ENCODE measurements around the gene OBP2A. TPM values are rescaled to one million over a fixed set of nuclear protein-coding genes. Genes with fewer than 3 reads are reported as not detected.
"Not testable (repeated sequence)": the region's sequence is repeated elsewhere in the genome, so short reads cannot be mapped to it uniquely, and the experiment has no call there.

Gene OBP2A
- polyA plus RNA-seq, 3 donors, result 0.44 TPM; not detected in 2

DNA sequence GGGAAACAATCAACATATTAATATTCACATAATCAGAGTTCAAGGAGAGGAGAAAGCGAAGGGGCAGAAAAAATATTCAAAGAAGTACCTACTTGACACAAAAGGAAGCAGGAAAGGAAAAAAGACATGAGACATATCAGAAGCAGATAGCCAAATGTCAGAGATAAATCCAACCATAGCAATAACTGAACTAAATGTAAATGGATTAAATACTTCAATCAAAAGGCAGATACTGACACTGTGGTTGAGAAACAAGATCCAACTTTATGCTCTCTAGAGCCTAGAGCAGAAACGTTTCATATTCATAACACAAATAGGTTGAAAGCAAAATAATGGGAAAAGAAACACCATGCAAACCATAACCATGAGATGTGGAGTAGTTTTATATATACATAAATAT lies 36.5 kb upstream of the OBP2A start:
- DNase-seq (ENCODE audit: low read depth in 3 of 3, low spot score in 2 of 3), result no peak

DNA sequence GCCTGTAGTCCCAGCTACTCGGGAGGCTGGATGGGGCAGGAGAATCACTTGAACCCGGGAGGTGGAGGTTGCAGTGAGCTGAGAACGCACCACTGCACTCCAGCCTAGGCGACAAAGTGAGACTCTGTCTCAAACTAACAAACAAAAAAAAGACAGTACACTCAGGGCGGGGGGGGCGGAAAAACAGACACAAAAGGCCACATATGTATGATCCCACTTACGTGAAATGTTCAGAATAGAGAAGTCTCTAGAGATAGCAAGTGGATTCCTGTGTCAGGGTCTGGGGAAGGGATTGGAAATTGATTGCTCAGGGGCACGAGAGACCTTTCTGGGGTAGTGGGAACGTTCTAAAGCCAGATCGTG lies 33.7 kb upstream of the OBP2A start:
- no peak for DNase-seq (ENCODE audit: low read depth in 3 of 3, low spot score in 2 of 3)

DNA sequence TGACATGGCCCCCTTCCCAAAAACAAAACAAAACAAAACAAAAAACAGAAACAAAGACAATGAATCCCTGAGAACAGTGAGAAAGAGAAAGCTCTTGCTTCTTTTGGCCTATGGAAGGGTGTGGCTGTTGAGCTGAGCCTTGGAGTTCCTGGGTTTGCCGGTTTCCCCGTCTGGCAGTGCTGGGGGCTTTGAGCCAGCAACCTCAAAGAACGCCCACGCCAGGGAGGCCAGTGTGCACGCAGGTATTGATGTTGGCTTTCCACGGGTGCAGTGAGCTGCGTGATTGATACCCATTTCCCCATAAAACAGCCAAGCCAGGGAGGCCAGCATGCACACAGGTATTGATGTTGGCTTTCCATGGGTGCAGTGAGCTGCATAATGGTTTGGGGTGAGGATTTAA lies 33.0 kb upstream of the OBP2A start:
- DNase-seq (ENCODE audit: low read depth in 3 of 3, low spot score in 2 of 3), result no peak

DNA sequence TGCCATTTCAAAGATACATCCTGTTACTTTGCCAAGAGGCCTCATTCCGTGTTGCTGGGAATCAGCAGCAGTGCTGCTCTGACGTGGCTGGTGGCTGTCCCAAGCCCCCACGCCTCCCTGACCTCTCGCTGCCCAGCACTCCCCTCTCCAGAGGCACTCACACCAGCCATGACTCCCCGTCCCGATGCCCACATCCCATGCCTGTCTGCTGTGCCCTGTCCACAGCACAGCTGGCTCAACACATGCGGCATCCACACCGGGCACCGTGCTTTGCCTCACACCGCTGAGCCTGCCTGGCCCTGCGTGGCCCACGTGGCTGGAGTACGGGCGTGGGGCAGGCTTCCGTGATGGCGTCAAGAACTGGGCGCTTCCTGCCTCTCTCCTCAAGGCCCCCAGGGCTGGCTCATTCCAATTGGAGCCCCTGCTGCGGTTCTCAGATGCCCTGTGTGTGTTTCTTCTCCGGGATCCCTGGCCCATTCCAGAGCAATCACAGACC lies 32.5 kb upstream of the OBP2A start:
- no peak for DNase-seq (ENCODE audit: low read depth in 3 of 3, low spot score in 2 of 3)

DNA sequence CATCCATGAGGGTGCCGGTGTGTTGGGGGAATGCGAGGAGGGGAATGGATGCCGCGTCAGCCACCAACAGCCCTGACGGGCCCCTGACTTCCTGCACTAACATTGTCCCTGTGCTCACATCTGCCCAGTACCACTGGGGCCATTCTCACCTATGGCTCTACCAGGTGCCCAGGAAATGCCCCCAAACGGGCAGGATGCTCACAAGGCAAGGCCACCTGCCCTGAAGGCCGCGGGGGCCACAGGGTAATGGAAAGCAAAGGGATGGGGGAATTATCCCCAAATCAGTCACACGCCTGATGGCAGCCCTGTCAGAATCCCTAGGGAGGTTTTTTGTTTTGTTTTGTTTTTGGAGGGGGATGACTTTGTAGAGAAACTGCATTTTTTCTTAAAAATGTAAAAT lies 32.0 kb upstream of the OBP2A start:
- not testable (repeated sequence) for DNase-seq (ENCODE audit: low read depth in 3 of 3, low spot score in 2 of 3)

DNA sequence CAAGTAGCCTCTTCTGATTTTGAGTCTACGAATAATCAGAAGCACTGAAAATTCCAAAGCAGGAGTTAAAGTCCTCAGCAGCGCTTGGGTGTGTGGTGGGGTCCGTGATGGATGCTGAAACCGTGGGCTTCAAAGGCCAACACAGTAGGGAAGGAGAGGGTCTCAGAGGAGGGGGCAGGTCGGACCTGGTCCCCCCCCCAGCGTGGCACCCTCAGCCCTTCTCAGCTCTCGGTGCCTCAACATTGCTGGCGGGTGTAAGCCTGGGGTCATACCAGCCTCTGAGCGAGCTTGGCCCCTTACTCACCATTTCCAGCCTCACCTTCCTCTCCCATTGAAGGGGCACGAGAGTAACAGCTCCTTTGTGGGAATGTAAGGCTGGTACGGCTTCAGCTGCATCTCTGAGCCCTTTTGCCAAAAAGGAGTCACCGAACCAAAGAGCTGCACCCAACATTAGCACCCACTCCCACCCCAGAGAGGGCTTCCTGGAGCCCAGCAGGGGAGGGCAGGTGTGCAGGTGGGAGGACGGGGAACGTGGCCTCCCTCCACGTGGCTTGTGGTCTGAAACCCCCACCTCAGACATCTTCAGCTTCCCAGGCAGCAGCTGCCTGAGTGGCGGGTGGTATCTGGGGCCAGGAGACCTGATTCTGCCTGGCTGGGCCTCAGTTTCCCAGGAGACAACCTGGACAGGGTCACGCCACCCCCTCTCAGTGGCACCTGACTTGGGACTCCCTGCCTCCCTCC lies 31.4 kb upstream of the OBP2A start:
- DNase-seq (ENCODE audit: low read depth in 3 of 3, low spot score in 2 of 3), result no peak

DNA sequence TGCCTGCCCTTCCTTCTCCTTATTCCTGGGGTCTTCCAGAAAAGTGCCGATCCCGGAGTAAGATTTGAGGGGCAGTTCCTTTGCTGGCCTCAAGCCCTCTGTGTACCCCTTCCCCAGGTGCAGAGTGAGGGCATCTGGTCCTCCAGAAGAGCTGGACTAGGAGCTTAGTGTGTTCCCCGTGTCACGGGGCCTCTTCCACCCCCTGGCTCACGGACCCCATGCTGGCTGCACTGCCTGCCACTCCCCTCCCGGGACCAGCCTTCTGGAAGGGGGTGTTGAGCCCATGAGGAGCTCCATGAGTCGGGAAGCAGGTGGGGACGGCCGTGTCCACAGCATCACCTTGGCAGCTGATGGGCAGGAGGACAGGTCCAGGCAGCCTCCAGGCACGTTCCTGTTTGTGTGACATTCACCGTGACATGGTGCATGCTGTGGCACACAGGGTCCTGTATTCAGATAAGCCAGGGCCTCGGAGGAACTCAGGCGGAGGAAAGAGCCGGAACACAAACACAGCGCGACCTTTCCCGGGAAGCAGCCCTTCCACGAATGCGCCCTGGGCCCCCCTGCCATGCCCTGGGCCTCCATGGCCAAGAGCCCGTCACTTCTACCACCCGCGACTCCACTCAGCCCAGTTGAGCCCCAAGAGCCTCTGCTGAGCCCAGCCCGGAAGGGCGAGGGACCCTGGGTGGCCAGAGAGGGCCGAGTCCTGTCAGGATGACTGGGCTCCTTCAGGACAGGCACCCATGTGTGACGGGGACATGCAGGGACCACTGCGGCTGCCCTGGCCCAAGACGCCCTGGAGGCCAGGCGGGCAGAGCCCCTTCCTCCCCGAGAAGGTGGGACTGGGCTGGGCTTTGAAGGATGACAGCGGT lies 30.6 kb upstream of the OBP2A start:
- no peak for DNase-seq (ENCODE audit: low read depth in 3 of 3, low spot score in 2 of 3)

DNA sequence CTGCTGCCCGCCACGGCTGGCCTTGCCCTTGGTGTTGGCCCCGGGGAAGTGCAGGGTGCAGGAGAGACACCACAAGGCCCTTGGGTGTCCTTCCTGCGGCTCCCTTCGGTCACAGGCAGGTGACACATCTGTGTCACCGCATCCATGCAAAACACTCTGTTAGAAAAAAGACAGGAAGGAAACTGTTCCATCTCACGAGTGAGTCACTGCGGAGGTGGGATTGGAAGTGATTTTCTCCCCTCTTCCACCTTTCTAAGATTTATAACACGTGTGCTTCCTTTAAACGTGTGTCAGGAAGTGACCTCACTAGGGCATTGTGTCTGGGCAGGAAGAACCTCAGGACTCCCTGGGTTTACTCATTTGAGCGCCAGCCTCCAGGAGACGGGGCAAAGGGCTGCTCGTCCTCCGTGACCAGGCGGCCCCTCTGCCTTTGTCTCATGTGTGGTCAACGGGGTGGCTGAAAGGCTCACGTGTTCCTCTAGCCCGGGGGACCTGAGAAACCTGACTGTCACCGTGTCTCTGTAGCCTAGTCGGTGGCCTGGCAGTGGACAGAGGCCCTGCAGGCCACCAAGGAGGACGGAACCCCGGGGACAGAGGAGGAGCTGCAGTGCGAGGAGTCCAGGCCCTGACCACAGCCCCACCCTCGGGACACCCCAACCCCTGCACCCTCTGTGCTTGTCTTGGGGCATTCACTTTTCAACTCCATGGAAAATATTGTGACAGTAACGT lies 29.6 kb upstream of the OBP2A start:
- no peak for DNase-seq (ENCODE audit: low read depth in 3 of 3, low spot score in 2 of 3)

DNA sequence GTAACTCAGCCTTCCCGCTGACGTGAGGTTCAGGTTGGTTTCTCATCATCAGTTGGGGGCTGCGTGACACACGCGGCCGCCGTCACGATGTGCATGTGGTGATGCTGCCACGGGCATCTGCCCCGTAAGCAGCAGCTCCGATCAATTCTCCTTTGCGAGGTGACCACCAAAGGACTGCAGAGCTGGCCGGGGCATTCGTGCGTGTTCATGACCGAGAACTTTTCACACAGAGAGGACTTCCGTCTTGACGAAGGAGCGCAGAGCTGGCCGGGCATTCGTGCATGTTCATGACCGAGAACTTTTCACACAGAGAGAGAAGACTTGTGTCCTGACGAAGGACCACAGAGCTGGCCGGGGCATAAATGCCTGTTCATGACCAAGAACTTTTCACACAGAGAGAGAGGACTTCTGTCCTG lies 28.5 kb upstream of the OBP2A start:
- DNase-seq (ENCODE audit: low read depth in 3 of 3, low spot score in 2 of 3), result no peak

DNA sequence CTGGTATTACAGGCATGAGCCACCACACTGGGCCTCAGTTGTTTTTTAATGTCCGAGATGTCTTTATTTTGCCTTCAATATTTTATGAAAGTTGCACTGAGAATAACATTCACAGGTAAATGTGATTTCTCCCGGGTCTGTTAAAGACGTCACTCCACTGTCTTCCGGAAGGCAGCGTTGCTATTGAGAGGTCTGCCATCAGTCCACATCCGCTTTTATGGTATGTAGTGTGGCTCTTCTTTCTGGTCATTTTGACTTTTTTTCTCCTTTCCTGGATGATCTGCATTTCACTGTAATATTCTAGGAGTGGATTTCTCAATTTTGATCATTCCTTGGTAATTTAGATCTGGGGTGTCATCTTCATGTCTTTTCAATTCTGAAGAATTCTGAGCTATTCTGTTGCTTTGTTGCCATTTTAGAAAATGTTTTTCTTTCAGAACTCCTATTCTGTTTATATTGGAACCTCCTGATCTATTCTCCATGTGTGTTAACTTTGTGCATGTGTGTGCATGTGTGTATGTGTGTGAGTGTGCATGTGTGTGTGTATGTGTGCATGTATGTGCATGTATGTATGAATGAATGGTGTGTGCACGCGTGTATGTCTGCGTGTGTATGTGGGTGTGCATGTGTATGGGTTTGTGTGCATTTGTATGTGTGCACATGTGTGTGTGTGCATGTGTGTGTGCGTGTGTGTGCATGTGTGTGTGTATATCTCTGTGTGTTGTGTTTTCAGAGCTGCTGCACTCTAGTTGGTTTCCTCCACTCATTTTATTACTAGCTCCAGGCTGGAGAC lies 26.6 kb upstream of the OBP2A start:
- DNase-seq (ENCODE audit: low read depth in 3 of 3, low spot score in 2 of 3), result no peak

DNA sequence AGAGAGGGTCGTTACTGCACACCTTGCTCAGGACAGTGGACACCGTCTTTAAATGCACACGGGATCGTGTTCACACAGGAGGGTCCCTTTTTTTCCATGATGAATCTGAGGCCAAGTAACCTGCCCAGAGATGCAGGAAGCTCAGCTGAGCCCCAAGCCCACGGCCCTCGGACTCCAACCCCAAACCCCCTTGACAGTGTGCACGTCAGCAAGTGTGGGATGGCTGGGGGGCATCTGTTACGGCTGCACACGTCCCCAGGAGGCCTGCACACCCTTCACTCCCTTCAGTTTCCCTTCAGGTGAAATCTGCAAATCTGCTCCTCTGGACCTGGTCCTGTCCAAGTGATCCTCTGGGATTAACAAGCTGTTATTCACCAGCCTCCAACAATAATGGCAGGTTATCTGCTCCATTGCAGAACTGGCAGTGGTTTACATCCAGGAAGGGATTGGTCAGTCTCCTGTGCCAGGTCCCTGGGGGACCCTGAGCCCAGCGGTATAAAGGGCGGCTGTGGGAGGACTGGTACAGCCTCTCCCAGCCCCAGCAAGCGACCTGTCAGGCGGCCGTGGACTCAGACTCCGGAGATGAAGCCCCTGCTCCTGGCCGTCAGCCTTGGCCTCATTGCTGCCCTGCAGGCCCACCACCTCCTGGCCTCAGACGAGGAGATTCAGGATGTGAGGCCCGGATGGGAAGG lies 24.9 kb upstream of the OBP2A start, which contains the start of gene LCN1:
TSS of gene LCN1 (plus strand) at position 525 of the 692 bp plus-strand sequence. CDS start at position 583, 58 bp downstream.
- DNase-seq (ENCODE audit: low read depth in 3 of 3, low spot score in 2 of 3), result no peak

DNA sequence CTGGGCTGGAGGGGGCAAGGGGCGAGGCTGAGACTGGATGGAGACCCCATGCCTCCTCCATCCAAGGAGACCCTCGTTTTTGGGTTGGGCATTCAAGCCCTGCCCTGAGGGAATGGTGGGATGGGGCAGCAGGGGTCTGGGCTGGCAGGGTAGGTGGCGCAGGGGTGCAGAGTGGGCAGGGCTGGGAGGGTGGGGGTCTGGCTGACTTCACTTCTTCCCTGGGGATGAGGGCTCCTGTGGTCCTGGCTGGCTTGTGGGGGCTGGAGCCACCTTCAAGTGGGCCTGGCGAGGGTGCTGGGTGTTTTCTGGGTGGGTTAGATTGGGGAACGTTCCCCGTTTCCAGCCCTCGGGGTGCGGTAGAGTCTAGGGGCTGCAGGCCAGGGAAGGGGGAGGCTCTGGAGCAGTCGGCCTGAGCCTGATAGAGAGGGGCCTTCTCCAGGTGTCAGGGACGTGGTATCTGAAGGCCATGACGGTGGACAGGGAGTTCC lies 24.3 kb upstream of the OBP2A start:
- DNase-seq (ENCODE audit: low read depth in 3 of 3, low spot score in 2 of 3), result no peak

DNA sequence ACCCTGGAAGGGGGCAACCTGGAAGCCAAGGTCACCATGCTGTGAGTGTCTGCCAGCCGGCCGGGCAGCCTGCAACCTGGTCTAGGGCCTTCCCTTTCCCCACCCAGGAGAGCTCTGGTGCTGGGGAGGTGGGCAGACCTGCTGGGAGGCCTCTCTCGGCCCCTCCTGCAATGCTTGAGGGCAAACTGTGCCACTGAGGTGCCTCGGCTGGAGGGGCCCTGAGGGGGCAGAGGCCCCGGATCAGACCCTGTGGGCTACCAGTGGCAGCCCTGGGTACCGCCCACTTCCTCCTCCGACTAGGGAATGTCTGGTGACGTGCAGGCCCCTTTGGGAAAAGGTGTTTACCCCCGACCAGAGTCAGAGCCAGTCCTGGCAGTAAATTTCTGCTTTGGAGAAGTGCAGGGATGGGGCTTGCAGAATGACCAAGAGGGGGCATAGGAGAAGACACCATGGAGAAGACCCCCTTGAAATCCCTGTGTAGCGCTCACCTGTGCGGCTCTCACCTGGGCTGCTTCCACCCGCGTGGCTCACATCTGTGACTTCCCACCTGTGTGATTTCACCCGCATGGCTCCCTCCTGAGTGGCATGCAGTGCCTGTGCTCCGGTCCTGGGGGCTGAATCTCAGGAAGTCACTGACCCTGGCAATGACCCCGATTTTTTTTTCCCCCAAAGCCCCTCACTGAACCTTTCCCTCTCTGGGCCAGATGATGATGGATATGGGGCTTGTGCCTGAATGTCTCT lies 23.6 kb upstream of the OBP2A start:
- no peak for DNase-seq (ENCODE audit: low read depth in 3 of 3, low spot score in 2 of 3)

DNA sequence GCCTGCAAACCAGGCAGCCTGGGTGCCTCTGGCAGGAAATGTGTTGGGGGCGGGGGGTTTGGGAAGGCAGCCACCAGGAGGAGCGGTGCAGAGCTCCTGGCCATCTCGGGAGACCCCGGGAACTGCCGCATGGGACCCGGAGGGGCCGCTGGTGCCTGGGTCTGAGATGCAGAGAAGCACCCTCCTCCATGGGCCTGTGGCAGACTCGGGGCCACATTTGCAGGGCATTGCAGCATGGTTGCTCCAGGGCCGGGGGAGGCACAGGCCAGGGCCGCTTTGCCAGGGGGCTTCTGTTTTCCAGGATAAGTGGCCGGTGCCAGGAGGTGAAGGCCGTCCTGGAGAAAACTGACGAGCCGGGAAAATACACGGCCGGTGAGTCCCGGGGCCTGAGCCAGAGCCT lies 23.0 kb upstream of the OBP2A start:
- DNase-seq (ENCODE audit: low read depth in 3 of 3, low spot score in 2 of 3), result no peak

DNA sequence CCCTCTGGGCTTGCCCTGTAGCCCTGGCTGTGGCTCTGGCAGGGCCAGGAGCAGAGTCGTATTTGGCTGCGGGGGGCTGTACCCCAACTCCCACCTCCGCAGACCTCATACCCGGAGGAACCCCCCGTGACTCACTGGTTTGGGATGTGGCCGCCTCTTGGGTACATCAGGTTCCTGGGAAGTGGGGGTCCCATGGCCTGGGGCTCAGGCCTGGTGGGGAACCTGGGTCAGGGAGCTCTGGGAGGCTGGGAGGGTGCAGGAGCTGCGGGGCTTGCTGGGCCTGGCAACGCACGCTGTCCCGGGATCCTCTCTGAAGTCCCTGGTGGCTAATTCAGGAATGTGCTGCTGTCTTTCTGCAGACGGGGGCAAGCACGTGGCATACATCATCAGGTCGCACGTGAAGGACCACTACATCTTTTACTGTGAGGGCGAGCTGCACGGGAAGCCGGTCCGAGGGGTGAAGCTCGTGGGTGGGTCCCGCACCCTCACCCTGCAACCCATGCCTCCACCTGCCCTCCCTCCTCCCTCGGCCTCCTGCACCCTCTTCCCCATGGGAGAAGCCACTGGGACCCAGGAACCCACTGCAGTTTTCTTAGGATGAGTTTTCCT lies 22.3 kb upstream of the OBP2A start:
- no peak for DNase-seq (ENCODE audit: low read depth in 3 of 3, low spot score in 2 of 3)

DNA sequence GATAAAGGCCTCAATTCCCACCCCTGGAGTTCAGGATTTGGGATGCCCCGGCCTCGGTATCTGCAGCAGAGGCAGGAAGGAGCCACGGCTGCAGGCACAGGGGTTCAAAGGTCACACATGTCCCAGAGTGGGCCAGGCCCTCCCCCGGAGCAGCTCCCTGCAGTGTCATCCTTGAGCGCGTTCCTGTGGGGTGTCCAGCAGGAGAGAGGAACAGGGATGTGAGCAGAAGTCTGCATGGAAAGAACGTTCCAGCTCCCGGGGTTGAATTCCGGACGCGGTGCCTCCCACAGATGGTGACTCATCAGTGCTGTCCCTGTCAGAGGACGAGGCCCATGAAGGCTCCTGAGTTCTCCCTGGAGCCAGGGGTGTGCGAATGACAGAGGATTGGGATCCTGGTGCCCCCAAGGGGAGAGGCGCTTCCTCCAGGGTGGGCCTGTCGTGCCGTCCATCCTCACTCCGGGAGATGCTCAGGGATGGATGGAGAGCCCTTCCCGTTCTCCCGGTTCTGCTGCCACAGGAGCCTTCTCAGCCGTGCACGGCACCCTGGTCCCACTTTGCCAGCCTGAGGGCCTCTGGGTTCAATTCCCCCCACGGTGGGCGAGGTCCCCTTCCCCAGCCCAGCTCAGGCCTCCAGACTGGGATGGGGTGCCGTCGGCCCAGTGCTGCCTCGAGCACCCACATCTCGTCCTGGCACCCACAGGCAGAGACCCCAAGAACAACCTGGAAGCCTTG lies 21.6 kb upstream of the OBP2A start:
- no peak for DNase-seq (ENCODE audit: low read depth in 3 of 3, low spot score in 2 of 3)

DNA sequence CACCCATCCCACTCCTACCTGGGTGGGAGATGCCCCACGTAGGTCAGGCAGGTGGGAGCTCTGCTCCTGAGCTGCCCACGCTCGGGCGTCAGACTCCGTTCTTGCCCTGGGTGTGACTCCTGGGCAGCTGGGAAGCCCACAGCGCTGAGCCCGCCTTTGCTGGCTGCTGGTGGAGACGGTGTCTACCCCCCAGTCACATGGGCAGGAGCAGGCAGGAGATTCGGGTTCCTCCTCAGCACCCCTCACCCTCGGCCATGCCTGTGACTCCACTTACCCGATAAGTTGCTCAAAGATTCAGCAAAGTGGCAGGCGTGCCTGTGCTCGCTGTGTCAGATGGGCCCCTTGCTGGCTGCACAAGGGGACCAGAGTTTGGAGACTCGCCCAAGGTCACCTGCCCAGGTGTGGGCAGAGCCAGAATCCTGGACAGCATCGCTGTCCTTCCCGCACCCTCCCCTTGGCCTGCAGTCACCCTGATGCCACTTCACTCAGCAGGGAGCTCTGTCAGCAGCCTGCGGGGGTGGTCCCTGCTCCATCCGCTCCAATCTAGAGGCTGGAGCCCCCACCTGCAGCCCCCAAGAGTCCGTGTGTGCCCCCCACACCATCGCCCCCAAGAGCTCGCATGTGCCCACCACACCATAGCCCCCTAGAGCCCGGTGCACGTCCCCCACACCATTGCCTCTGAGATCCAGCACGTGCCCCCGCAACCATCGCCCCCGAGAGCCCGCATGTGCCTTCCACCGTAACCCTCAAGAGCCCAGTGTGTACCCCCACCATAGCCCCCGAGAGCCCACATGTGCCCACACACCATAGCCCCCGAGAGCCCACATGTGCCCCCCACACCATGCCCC lies 20.5 kb upstream of the OBP2A start:
- DNase-seq (ENCODE audit: low read depth in 3 of 3, low spot score in 2 of 3), result no peak

All from right renal cortex interstitium (tissue), 3 donors.